Endothelial cell of umbilical vein (primary cell): ENCODE measurements around the gene NPHP3. TPM values are rescaled to one million over a fixed set of nuclear protein-coding genes. Genes with fewer than 3 reads are reported as not detected.

ENCODE experiments used
- BruUV-seq: library from RNA; stranded (reverse); fragments of 400-500 nt; replicated peaks from 2 replicates; lab custom pipeline; 2021; lab: Mats Ljungman, UMichigan
- CTCF ChIA-PET: fragments of 300-600, 350-600 bp; sonication (Branson Sonifier 250); formaldehyde crosslinking; loops from one replicate; lab custom pipeline; 2021; ENCODE audit warnings: antibody characterized with exemption, inconsistent platforms; lab: Charles Lee
- POLR2A ChIA-PET: fragments of 300-600, 350-600 bp; sonication (Branson Sonifier 250); formaldehyde crosslinking; loops from one replicate; lab custom pipeline; 2021; ENCODE audit warnings: antibody characterized with exemption, inconsistent platforms; lab: Charles Lee
- DNase-seq: peaks from one replicate; pipeline ENCODE4 v3.0.0-alpha.2; 2011; ENCODE audit warnings: low read depth, low spot score
- FAIRE-seq: peaks from 2 replicates; lab custom pipeline; 2011; peaks lifted over from hg19 to GRCh38; lab: Jason Lieb, UNC
- H2AFZ ChIP-seq: 2 replicates; pipeline ENCODE4 v1.6.0; 2012; ENCODE audit warnings: low read depth, low read length, control low read depth, inconsistent platforms
- H3K27ac ChIP-seq: 2 replicates; pipeline ENCODE4 v1.5.1; 2011; ENCODE audit warnings: low read depth, mild to moderate bottlenecking, control low read depth, low read length, moderate library complexity; ENCODE audit not compliant: insufficient read depth
- H3K27me3 ChIP-seq, 2 experiments: 2 replicates each; pipeline versions ENCODE4 v1.6.0 to v1.6.1; 2011; ENCODE audit warnings: low read length in 2 of 2, mixed read lengths in 1 of 2; ENCODE audit not compliant: control insufficient read depth in 2 of 2, insufficient read depth in 2 of 2
- H3K36me3 ChIP-seq, 2 experiments: 2 replicates in 1 of 2; 3 replicates in 1 of 2; pipeline ENCODE4 v1.5.1; 2011; ENCODE audit warnings: low read length in 2 of 2, mild to moderate bottlenecking in 1 of 2, moderate library complexity in 1 of 2; ENCODE audit not compliant: control insufficient read depth in 2 of 2, insufficient read depth in 2 of 2; ENCODE audit errors: extremely low read depth in 1 of 2
- H3K4me1 ChIP-seq: 3 replicates; pipeline ENCODE4 v1.5.1; 2011; ENCODE audit warnings: mild to moderate bottlenecking, low read length; ENCODE audit not compliant: control insufficient read depth, insufficient read depth; ENCODE audit errors: extremely low read depth
- H3K4me2 ChIP-seq: 2 replicates; pipeline ENCODE4 v1.6.1; 2011; ENCODE audit warnings: low read length, control low read depth, mixed read lengths; ENCODE audit not compliant: insufficient read depth
- H3K4me3 ChIP-seq, 3 experiments: fragments of 200-600 bp in 1 of 3; sonication (generic), shearing (Covaris generic) in 1 of 3; replicated peaks in 1 of 3; 2 replicates each; pipeline ENCODE4 v1.5.1; 2011 to 2016; ENCODE audit warnings: control low read depth in 3 of 3, low read length in 3 of 3, mild to moderate bottlenecking in 2 of 3, inconsistent platforms in 1 of 3, low read depth in 1 of 3, moderate library complexity in 1 of 3; ENCODE audit not compliant: insufficient read depth in 1 of 3
- H3K79me2 ChIP-seq: 2 replicates; pipeline ENCODE4 v1.6.0; 2012; ENCODE audit warnings: low read length, inconsistent platforms; ENCODE audit not compliant: control insufficient read depth, insufficient read depth
- H3K9ac ChIP-seq: replicated peaks from 2 replicates; pipeline ENCODE3; 2011; ENCODE audit warnings: low read length, control low read depth; ENCODE audit not compliant: insufficient read depth; ENCODE audit errors: extremely low read depth
- H3K9me1 ChIP-seq: replicated peaks from 3 replicates; pipeline ENCODE4 v1.6.0; 2011; ENCODE audit warnings: mild to moderate bottlenecking, low read length; ENCODE audit not compliant: control insufficient read depth, insufficient read depth; ENCODE audit errors: extremely low read depth
- H3K9me3 ChIP-seq: replicated peaks from 2 replicates; pipeline ENCODE4 v1.5.1; 2012; ENCODE audit warnings: low read length, inconsistent platforms; ENCODE audit not compliant: control insufficient read depth, insufficient read depth
- H4K20me1 ChIP-seq: replicated peaks from 2 replicates; pipeline ENCODE3; 2011; ENCODE audit warnings: mild to moderate bottlenecking, low read length; ENCODE audit not compliant: control insufficient read depth, insufficient read depth; ENCODE audit errors: extremely low read depth
- EZH2 ChIP-seq: IDR thresholded peaks from 2 replicates; pipeline ENCODE4 v1.6.1; 2012; ENCODE audit warnings: borderline replicate concordance, low read depth, mild to moderate bottlenecking, moderate library complexity, low read length, inconsistent platforms; ENCODE audit not compliant: severe bottlenecking
- FOS ChIP-seq: IDR thresholded peaks from 2 replicates; pipeline ENCODE4 v1.6.1; 2011; ENCODE audit warnings: mild to moderate bottlenecking, low read length, moderate library complexity, borderline replicate concordance; ENCODE audit not compliant: insufficient read depth
- MYC ChIP-seq: IDR thresholded peaks from one replicate; pipeline ENCODE4 v1.6.1; 2011; ENCODE audit warnings: mild to moderate bottlenecking, low read depth, low read length
- dilution Hi-C: fragments of 300-500 bp; cut with MboI; formaldehyde crosslinking; loops from one replicate; pipeline ENCODE4 v1.15.0; 2019; ENCODE audit warnings: low sequenced_read_pairs; ENCODE audit not compliant: extremely low pct_ligation_motif_present
- intact Hi-C: fragments of 100-400 bp; cut with micrococcal nuclease; formaldehyde crosslinking; loops from one replicate; pipeline ENCODE4 v1.10.0; 2022
- polyA plus RNA-seq, 4 experiments: library from polyadenylated mRNA; depleted of rRNA in 3 of 4; stranded (reverse) in 3 of 4; unstranded in 1 of 4; fragments of >200 nt; gene quantifications; 2 replicates each; pipeline versions ENCODE4 v1.2.1 to v1.2.3, GENCODE V29; 2011 to 2012; ENCODE audit warnings: missing spikeins in 1 of 4
- total RNA-seq: library from RNA; stranded (reverse); gene quantifications from 2 replicates; pipeline ENCODE4 v1.2.3, GENCODE V29; 2021
- TF ChIP-seq, protein P1 (sequence below), 2 donors: IDR thresholded peaks; 1 replicate in 1 of 2; 2 replicates in 1 of 2; pipeline ENCODE4 v1.5.1; 2011; ENCODE audit warnings: low read length in 2 of 2, mild to moderate bottlenecking in 2 of 2, moderate library complexity in 2 of 2, control low read depth in 1 of 2, inconsistent platforms in 1 of 2, low read depth in 1 of 2; ENCODE audit not compliant: insufficient read depth in 1 of 2; ENCODE audit errors: extremely low read depth in 1 of 2

NPHP3 gene
- total and polyA plus RNA-seq, 2 donors (not counting 3 experiments of a cell fraction or from before 2014, with no cell fraction given) = 20.8 to 30.3 TPM

DNA sequence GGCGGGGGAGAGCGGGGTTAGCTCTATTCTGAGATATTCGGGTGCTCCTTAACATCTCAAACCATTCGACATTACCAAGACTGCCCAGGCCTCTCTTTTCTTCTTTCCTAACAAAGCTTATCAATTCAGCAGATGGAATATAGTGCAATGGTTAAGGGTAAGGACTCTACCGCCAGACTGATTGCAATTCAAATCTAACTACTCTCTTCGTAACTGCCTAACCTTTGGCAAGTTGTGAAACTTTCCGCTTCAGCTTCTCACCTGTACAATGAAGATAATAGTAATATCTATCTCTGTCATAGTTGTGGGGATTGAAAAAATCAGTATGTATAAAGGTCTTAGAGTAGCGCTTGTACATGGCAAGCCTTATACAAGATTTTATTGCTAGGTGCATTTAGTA, 61.1 kb downstream of the NPHP3 start:
- BruUV-seq = no TSS peak
- peaks cover 20% of the 10 kb centered on the region for H3K4me1 ChIP-seq
- peak overlapping the region; percentile 84 for H3K9ac ChIP-seq
- ChIA-PET POLR2A (no interaction called here), CTCF (interaction anchor here (0.6 to 3.8 kb wide), 6 partner anchors 12 to 253 kb away, joined by 3 to 28 read pairs (median 4); no protein-coding TSS in a partner anchor)
- peak overlapping the region; percentile 83 for H3K4me2 ChIP-seq
- no peaks in the 10 kb centered on the region for H3K9me1 ChIP-seq
- no peaks in the 10 kb centered on the region for H3K9me3 ChIP-seq
- H3K4me3 ChIP-seq = peak overlapping the region; percentile 43 to 71 (median 70)
- no peak overlapping the region for H3K27ac ChIP-seq
- H3K27me3 ChIP-seq = no peaks in the 10 kb centered on the region
- dilution Hi-C loops = no loop called here
- H4K20me1 ChIP-seq = no peaks in the 10 kb centered on the region
- no peak for FAIRE-seq
- intact Hi-C loops = no loop called here
- TF ChIP-seq FOS (no peak), MYC (no peak)
- TF ChIP-seq, protein P1, sequence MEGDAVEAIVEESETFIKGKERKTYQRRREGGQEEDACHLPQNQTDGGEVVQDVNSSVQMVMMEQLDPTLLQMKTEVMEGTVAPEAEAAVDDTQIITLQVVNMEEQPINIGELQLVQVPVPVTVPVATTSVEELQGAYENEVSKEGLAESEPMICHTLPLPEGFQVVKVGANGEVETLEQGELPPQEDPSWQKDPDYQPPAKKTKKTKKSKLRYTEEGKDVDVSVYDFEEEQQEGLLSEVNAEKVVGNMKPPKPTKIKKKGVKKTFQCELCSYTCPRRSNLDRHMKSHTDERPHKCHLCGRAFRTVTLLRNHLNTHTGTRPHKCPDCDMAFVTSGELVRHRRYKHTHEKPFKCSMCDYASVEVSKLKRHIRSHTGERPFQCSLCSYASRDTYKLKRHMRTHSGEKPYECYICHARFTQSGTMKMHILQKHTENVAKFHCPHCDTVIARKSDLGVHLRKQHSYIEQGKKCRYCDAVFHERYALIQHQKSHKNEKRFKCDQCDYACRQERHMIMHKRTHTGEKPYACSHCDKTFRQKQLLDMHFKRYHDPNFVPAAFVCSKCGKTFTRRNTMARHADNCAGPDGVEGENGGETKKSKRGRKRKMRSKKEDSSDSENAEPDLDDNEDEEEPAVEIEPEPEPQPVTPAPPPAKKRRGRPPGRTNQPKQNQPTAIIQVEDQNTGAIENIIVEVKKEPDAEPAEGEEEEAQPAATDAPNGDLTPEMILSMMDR (IDR thresholded peaks at IDR 0.05; ENCODE audit: extremely low read depth in 1 of 2, insufficient read depth in 1 of 2, low read depth in 1 of 2, low read length in 2 of 2) = no peak
- H3K36me3 ChIP-seq = no peaks in the 10 kb centered on the region
- H3K79me2 ChIP-seq = peaks cover 31% of the 10 kb centered on the region
- H2AFZ ChIP-seq = no peak overlapping the region
- peak; percentile 35 for DNase-seq

DNA sequence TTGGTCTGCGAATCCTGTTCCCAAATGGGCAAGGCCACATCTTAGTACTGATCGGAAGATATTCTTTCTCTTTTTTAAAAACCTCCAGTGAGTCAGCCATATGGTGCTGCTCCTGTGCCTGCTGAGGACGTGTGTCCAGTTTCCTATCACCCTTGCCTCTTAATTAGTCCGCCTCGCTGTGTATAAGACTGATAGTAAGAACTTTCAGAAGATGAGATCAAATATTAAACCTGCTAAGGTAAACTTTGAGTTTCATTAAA, 61.5 kb downstream of the NPHP3 start:
- intact Hi-C loops = loop anchor here (1.0 kb wide), 2 partner anchors 9 to 22 kb away; no protein-coding TSS in a partner anchor
- FAIRE-seq = no peak

More for the DNA sequence above, 61.5 kb downstream of the NPHP3 start:
- Histone ChIP-seq H3K27ac (peak overlapping the region; percentile 68), H2AFZ (peak overlapping the region; percentile 89), H3K9me3 (no peaks in the 10 kb centered on the region), H3K9me1 (no peaks in the 10 kb centered on the region), H3K4me2 (peak overlapping the region; percentile 83), H3K27me3 (no peaks in the 10 kb centered on the region), H3K36me3 (no peaks in the 10 kb centered on the region), H3K79me2 (peaks cover 31% of the 10 kb centered on the region), H3K4me1 (peaks cover 21% of the 10 kb centered on the region), H3K9ac (peak overlapping the region; percentile 84), H3K4me3 (peak overlapping the region; percentile 43 to 71 (median 70)), H4K20me1 (no peaks in the 10 kb centered on the region)
- DNase-seq = peak; percentile 47
- BruUV-seq = no TSS peak
- no peak for TF ChIP-seq EZH2
- ChIA-PET POLR2A (no interaction called here), CTCF (interaction anchor here (0.6 to 3.8 kb wide), 6 partner anchors 12 to 252 kb away, joined by 3 to 28 read pairs (median 4); no protein-coding TSS in a partner anchor)
- dilution Hi-C loops = no loop called here
